Measurements from ENCODE around the gene MKI67. TPM values are rescaled to one million over a fixed set of nuclear protein-coding genes. Genes with fewer than 3 reads are reported as not detected.

Gene MKI67
- polyA plus RNA-seq, 1 donor from 2014 or later = 0.16 TPM

DNA sequence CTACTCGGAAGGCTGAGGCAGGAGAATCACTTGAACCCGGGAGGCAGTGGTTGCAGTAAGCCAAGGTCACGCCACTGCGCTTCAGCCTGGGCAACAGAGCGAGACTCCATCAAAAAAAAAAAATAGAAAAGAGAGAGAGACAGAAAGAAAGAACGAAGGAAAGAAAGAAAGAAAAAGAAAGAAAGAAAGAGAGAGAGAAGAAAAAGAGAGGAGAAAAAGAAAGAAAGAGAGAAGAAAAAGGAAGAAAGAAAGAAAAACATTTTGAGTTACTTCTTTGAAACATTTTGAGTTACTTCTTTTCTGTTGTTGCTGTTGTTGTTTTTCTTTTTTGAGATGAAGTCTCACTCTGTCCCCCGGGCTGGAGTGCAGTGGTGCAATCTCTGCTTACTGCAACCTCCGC lies 2.4 kb upstream of the MKI67 start:
- Histone ChIP-seq H3K4me3 (ENCODE audit: low read length) (no peak overlapping the region), H4K20me1 (ENCODE audit: insufficient read depth) (no peaks in the 10 kb centered on the region), H3K4me2 (ENCODE audit: low read length) (no peak overlapping the region), H3F3A (ENCODE audit: insufficient read depth, low read length, poor library complexity, severe bottlenecking) (no peaks in the 10 kb centered on the region), H3K27ac (ENCODE audit: low read length) (no peak overlapping the region), H3K9me2 (ENCODE audit: insufficient read depth, low read length) (no peaks in the 10 kb centered on the region), H3K79me2 (replicated peaks; ENCODE audit: insufficient read depth, low read length) (peaks cover 21% of the 10 kb centered on the region), H3K9ac (ENCODE audit: low read length) (no peak overlapping the region), H3K36me3 (ENCODE audit: insufficient read depth, low read length) (no peaks in the 10 kb centered on the region), H2AFZ (ENCODE audit: low read depth, low read length) (no peak overlapping the region), H3K27me3 (ENCODE audit: insufficient read depth, low read depth, low read length) (peaks cover 20% of the 10 kb centered on the region), H3K9me3 (ENCODE audit: low read length) (no peaks in the 10 kb centered on the region)
- TF ChIP-seq RAD21 (conservative IDR thresholded peaks at IDR 0.05) = no peak
- no peak for TF ChIP-seq EP300 (conservative IDR thresholded peaks at IDR 0.05; ENCODE audit: poor library complexity, severe bottlenecking)
- no peak for TF ChIP-seq EZH2 (IDR thresholded peaks at IDR 0.05; ENCODE audit: borderline replicate concordance, insufficient read depth, low read length, poor library complexity, severe bottlenecking)
- TF ChIP-seq SMC3 (conservative IDR thresholded peaks at IDR 0.05; ENCODE audit: poor library complexity) = no peak
- TF ChIP-seq TAF1 (IDR thresholded peaks at IDR 0.05; ENCODE audit: low read depth) = no peak
- no peak for TF ChIP-seq POLR2AphosphoS5 (IDR thresholded peaks at IDR 0.05)
- no peak for TF ChIP-seq CTCF (IDR thresholded peaks at IDR 0.05; ENCODE audit: poor library complexity, severe bottlenecking)
- no peak for TF ChIP-seq REST (IDR thresholded peaks at IDR 0.05; ENCODE audit: borderline replicate concordance)
- no peak for TF ChIP-seq MXI1 (conservative IDR thresholded peaks at IDR 0.05; ENCODE audit: poor library complexity, severe bottlenecking)

DNA sequence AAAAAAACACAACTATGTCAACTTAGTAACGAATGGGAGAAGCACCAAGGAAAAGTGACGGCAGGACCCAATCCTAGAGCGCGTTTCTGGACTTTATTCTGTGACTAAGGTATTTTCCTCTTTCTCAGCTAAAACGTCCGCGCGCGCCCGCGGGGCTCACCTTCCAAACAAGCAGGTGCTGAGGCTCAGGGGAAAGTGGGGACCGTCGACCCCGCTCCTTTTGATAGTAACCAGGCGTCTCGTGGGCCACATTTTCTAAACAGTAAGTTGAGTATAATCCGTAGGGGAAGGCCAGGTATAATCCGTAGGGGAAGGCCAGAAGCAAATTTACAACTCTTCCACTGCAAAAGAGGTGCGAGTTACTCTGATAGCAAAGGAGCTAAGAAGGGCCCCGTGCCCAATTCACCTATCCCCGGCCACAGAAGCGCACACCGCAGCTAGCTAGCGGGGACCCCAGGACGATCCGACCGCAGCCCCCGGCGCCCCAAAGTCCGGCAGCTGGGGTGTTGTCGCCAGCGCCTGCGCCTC lies 743 bp downstream of the MKI67 start:
- Histone ChIP-seq H3K9ac (ENCODE audit: low read length) (no peak overlapping the region), H3K27me3 (ENCODE audit: insufficient read depth, low read depth, low read length) (peaks cover 20% of the 10 kb centered on the region), H3K36me3 (ENCODE audit: insufficient read depth, low read length) (no peaks in the 10 kb centered on the region), H3K79me2 (replicated peaks; ENCODE audit: insufficient read depth, low read length) (peaks cover 37% of the 10 kb centered on the region), H3F3A (ENCODE audit: insufficient read depth, low read length, poor library complexity, severe bottlenecking) (no peaks in the 10 kb centered on the region), H3K9me2 (ENCODE audit: insufficient read depth, low read length) (no peaks in the 10 kb centered on the region), H3K27ac (ENCODE audit: low read length) (no peak overlapping the region), H3K4me3 (ENCODE audit: low read length) (peak overlapping the region; percentile 77), H3K4me2 (ENCODE audit: low read length) (peak overlapping the region; percentile 51), H2AFZ (ENCODE audit: low read depth, low read length) (no peak overlapping the region), H4K20me1 (ENCODE audit: insufficient read depth) (no peaks in the 10 kb centered on the region), H3K9me3 (ENCODE audit: low read length) (no peaks in the 10 kb centered on the region)
- TF ChIP-seq EZH2 (IDR thresholded peaks at IDR 0.05; ENCODE audit: borderline replicate concordance, insufficient read depth, low read length, poor library complexity, severe bottlenecking) (no peak), RAD21 (conservative IDR thresholded peaks at IDR 0.05) (no peak), REST (IDR thresholded peaks at IDR 0.05; ENCODE audit: borderline replicate concordance) (no peak), CTCF (IDR thresholded peaks at IDR 0.05; ENCODE audit: poor library complexity, severe bottlenecking) (no peak), SMC3 (conservative IDR thresholded peaks at IDR 0.05; ENCODE audit: poor library complexity) (no peak), TAF1 (IDR thresholded peaks at IDR 0.05; ENCODE audit: low read depth) (no peak), EP300 (conservative IDR thresholded peaks at IDR 0.05; ENCODE audit: poor library complexity, severe bottlenecking) (no peak), POLR2AphosphoS5 (IDR thresholded peaks at IDR 0.05) (no peak), MXI1 (conservative IDR thresholded peaks at IDR 0.05; ENCODE audit: poor library complexity, severe bottlenecking) (no peak)
